ENCODE data around the gene TREM2. TPM values are rescaled to one million over a fixed set of nuclear protein-coding genes. Genes with fewer than 3 reads are reported as not detected.

The TREM2 gene
- total RNA-seq, 3 donors from 2014 or later: 0.29 to 1.3 (median 0.67) TPM

- Histone ChIP-seq H3K4me3 (no peak overlapping the region), H3K4me1 (ENCODE audit: low read depth) (no peaks in the 10 kb centered on the region), H3K36me3 (ENCODE audit: low read depth) (peaks cover 3% of the 10 kb centered on the region), H3K9me3 (no peaks in the 10 kb centered on the region)
- intact Hi-C loops (cut with DNase I, micrococcal nuclease): no loop called here
- no peak for ATAC-seq
- TF ChIP-seq CTCF (IDR thresholded peaks at IDR 0.05): no peak
- no peak for DNase-seq
These were observed 16.2 kb upstream of the TREM2 start for GRCh38 chr6:41179163-41179562.

GRCh38 chr6:41177695-41178094 lies 14.8 kb upstream of the TREM2 start:
- TF ChIP-seq CTCF (IDR thresholded peaks at IDR 0.05): no peak
- Histone ChIP-seq H3K36me3 (ENCODE audit: low read depth) (peaks cover 3% of the 10 kb centered on the region), H3K4me1 (ENCODE audit: low read depth) (no peaks in the 10 kb centered on the region), H3K4me3 (no peak overlapping the region), H3K9me3 (no peaks in the 10 kb centered on the region)
- intact Hi-C loops (cut with DNase I, micrococcal nuclease): no loop called here
- DNase-seq (no peak), ATAC-seq (no peak)

GRCh38 chr6:41177287-41177686 lies 14.4 kb upstream of the TREM2 start:
- no peak for ATAC-seq
- no peaks in the 10 kb centered on the region for H3K9me3 ChIP-seq
- no peak for TF ChIP-seq CTCF (IDR thresholded peaks at IDR 0.05)

DNA sequence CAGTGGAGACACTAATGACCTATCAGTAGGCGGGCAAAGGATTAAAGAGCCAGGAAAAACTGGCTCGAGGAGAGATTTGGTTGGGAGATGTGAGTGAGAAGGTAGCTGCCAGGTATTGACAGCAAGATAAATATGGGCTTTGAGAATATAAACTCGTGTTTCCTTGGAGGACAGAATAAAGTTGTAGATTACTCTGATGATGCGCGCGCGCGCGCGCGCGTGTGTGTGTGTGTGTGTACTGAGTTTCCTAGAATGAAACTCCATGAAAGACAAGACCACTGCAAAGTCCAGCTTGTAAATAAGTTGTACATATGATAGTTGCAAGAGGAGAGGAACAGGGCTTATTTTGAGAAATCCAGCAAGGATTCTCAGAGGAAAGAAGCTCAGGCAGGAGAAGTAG lies 13.3 kb upstream of the TREM2 start:
- no peak for TF ChIP-seq CTCF (IDR thresholded peaks at IDR 0.05)
- Histone ChIP-seq H3K36me3 (ENCODE audit: low read depth) (peaks cover 3% of the 10 kb centered on the region), H3K9me3 (no peaks in the 10 kb centered on the region), H3K4me1 (ENCODE audit: low read depth) (no peaks in the 10 kb centered on the region), H3K4me3 (no peak overlapping the region)
- intact Hi-C loops (cut with DNase I, micrococcal nuclease): no loop called here
- DNase-seq (no peak), ATAC-seq (no peak)

More at GRCh38 chr6:41177287-41177686, 14.4 kb upstream of the TREM2 start:
- intact Hi-C loops (cut with DNase I, micrococcal nuclease): no loop called here
- peaks cover 3% of the 10 kb centered on the region for H3K36me3 ChIP-seq (ENCODE audit: low read depth)
- DNase-seq: no peak
- no peaks in the 10 kb centered on the region for H3K4me1 ChIP-seq (ENCODE audit: low read depth)
- H3K4me3 ChIP-seq: no peak overlapping the region

GRCh38 chr6:41175084-41175483 lies 12.2 kb upstream of the TREM2 start:
- DNase-seq (no peak), ATAC-seq (no peak)
- H3K9me3 ChIP-seq: no peaks in the 10 kb centered on the region
- H3K36me3 ChIP-seq (ENCODE audit: low read depth): peaks cover 3% of the 10 kb centered on the region
- intact Hi-C loops (cut with DNase I, micrococcal nuclease): no loop called here
- no peaks in the 10 kb centered on the region for H3K4me1 ChIP-seq (ENCODE audit: low read depth)
- no peak overlapping the region for H3K4me3 ChIP-seq
- no peak for TF ChIP-seq CTCF (IDR thresholded peaks at IDR 0.05)

DNA sequence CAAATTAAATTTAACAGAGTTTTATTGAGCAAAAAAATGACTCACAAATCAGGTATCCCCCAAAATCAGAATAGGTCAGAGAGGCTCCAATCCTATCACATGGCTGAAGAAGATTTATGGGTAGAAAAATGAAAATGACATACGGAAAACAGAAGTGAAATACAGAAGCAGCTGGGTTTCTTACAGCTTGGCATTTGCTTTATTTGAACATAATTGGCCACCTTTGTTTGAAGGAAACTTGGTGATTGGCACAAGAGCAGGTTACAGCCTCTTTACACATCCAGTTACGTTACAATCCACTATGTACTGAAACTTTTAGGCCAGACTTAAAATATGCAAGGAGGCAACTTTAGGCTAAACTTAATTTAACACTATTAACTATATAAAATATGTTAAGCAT lies 11.7 kb upstream of the TREM2 start:
- Histone ChIP-seq H3K36me3 (ENCODE audit: low read depth) (peaks cover 3% of the 10 kb centered on the region), H3K9me3 (no peaks in the 10 kb centered on the region), H3K4me3 (no peak overlapping the region), H3K4me1 (ENCODE audit: low read depth) (no peaks in the 10 kb centered on the region)
- intact Hi-C loops (cut with DNase I, micrococcal nuclease): no loop called here
- ATAC-seq (no peak), DNase-seq (no peak)
- no peak for TF ChIP-seq CTCF (IDR thresholded peaks at IDR 0.05)

Measured in mucosa of descending colon (tissue), 3 donors.